ENCODE results near the gene ANXA7. TPM values are rescaled to one million over a fixed set of nuclear protein-coding genes. Genes with fewer than 3 reads are reported as not detected.

The ANXA7 gene
- total RNA-seq, 1 experiment from 2014 or later, result 67.8 TPM

DNA sequence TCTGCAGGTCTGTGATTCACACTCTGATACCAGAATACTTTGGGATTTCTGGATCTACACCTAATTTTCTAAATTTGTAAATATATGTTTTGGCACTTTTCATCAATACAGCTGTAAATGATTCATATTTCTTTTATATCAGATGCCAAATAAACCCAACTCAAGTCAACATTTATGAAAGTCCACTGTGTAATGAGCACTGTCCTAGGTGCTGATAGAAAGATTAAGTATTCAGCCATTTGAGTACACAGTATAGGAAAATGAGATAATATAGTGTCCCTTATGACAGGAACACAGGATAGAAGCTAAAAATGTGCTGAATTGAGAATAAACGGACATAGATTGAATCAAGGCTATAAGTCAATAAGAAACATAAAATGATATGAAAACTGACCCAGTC lies 6.4 kb downstream of the ANXA7 start:
- Mint-ChIP-seq H3K36me3 (0 out of 2 replicates have a peak, but pooled peaks cover 3% of the 10 kb centered on the region), H3K9me3 (no peaks in the 10 kb centered on the region), H3K4me1 (peaks cover 19% of the 10 kb centered on the region), H3K4me3 (no peak overlapping the region), H3K27ac (no peak overlapping the region), H3K27me3 (ENCODE audit: low read depth) (no peaks in the 10 kb centered on the region)
- no peak for DNase-seq (ENCODE audit: low spot score)
- TF ChIP-seq HMGA2 (CRISPR knock-in tag; IDR thresholded peaks at IDR 0.05) (no peak), NR2C2 (CRISPR knock-in tag; IDR thresholded peaks at IDR 0.05) (no peak), ESRRA (CRISPR knock-in tag; IDR thresholded peaks at IDR 0.05; ENCODE audit: borderline replicate concordance) (no peak), SMAD3 (CRISPR knock-in tag; IDR thresholded peaks at IDR 0.05; ENCODE audit: borderline replicate concordance) (no peak), TCF7 (CRISPR knock-in tag; IDR thresholded peaks at IDR 0.05; ENCODE audit: low read depth) (no peak), GRHL2 (CRISPR knock-in tag; IDR thresholded peaks at IDR 0.05; ENCODE audit: insufficient replicate concordance, severe bottlenecking) (no peak), EMX1 (CRISPR knock-in tag; IDR thresholded peaks at IDR 0.05) (no peak), MYBL2 (CRISPR knock-in tag; IDR thresholded peaks at IDR 0.05) (no peak), SOX15 (CRISPR knock-in tag; IDR thresholded peaks at IDR 0.05) (no peak)
- TF ChIP-seq, protein P1, sequence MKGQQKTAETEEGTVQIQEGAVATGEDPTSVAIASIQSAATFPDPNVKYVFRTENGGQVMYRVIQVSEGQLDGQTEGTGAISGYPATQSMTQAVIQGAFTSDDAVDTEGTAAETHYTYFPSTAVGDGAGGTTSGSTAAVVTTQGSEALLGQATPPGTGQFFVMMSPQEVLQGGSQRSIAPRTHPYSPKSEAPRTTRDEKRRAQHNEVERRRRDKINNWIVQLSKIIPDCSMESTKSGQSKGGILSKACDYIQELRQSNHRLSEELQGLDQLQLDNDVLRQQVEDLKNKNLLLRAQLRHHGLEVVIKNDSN (CRISPR knock-in tag; IDR thresholded peaks at IDR 0.05), result no peak
- TF ChIP-seq, protein P2, sequence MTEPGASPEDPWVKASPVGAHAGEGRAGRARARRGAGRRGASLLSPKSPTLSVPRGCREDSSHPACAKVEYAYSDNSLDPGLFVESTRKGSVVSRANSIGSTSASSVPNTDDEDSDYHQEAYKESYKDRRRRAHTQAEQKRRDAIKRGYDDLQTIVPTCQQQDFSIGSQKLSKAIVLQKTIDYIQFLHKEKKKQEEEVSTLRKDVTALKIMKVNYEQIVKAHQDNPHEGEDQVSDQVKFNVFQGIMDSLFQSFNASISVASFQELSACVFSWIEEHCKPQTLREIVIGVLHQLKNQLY (CRISPR knock-in tag; IDR thresholded peaks at IDR 0.05), result no peak
- TF ChIP-seq, protein P3, sequence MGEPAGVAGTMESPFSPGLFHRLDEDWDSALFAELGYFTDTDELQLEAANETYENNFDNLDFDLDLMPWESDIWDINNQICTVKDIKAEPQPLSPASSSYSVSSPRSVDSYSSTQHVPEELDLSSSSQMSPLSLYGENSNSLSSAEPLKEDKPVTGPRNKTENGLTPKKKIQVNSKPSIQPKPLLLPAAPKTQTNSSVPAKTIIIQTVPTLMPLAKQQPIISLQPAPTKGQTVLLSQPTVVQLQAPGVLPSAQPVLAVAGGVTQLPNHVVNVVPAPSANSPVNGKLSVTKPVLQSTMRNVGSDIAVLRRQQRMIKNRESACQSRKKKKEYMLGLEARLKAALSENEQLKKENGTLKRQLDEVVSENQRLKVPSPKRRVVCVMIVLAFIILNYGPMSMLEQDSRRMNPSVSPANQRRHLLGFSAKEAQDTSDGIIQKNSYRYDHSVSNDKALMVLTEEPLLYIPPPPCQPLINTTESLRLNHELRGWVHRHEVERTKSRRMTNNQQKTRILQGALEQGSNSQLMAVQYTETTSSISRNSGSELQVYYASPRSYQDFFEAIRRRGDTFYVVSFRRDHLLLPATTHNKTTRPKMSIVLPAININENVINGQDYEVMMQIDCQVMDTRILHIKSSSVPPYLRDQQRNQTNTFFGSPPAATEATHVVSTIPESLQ (CRISPR knock-in tag; IDR thresholded peaks at IDR 0.05), result no peak
- TF ChIP-seq, protein P4, sequence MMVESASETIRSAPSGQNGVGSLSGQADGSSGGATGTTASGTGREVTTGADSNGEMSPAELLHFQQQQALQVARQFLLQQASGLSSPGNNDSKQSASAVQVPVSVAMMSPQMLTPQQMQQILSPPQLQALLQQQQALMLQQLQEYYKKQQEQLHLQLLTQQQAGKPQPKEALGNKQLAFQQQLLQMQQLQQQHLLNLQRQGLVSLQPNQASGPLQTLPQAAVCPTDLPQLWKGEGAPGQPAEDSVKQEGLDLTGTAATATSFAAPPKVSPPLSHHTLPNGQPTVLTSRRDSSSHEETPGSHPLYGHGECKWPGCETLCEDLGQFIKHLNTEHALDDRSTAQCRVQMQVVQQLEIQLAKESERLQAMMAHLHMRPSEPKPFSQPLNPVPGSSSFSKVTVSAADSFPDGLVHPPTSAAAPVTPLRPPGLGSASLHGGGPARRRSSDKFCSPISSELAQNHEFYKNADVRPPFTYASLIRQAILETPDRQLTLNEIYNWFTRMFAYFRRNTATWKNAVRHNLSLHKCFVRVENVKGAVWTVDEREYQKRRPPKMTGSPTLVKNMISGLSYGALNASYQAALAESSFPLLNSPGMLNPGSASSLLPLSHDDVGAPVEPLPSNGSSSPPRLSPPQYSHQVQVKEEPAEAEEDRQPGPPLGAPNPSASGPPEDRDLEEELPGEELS (CRISPR knock-in tag; IDR thresholded peaks at IDR 0.05), result no peak
- TF ChIP-seq, protein P5, sequence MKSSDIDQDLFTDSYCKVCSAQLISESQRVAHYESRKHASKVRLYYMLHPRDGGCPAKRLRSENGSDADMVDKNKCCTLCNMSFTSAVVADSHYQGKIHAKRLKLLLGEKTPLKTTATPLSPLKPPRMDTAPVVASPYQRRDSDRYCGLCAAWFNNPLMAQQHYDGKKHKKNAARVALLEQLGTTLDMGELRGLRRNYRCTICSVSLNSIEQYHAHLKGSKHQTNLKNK (CRISPR knock-in tag; IDR thresholded peaks at IDR 0.05), result no peak
- TF ChIP-seq, protein P6, sequence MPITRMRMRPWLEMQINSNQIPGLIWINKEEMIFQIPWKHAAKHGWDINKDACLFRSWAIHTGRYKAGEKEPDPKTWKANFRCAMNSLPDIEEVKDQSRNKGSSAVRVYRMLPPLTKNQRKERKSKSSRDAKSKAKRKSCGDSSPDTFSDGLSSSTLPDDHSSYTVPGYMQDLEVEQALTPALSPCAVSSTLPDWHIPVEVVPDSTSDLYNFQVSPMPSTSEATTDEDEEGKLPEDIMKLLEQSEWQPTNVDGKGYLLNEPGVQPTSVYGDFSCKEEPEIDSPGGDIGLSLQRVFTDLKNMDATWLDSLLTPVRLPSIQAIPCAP (CRISPR knock-in tag; IDR thresholded peaks at IDR 0.05), result no peak
- TF ChIP-seq, protein P7, sequence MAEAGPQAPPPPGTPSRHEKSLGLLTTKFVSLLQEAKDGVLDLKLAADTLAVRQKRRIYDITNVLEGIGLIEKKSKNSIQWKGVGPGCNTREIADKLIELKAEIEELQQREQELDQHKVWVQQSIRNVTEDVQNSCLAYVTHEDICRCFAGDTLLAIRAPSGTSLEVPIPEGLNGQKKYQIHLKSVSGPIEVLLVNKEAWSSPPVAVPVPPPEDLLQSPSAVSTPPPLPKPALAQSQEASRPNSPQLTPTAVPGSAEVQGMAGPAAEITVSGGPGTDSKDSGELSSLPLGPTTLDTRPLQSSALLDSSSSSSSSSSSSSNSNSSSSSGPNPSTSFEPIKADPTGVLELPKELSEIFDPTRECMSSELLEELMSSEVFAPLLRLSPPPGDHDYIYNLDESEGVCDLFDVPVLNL (CRISPR knock-in tag; IDR thresholded peaks at IDR 0.05; ENCODE audit: borderline replicate concordance, low read depth), result no peak
- TF ChIP-seq, protein P8, sequence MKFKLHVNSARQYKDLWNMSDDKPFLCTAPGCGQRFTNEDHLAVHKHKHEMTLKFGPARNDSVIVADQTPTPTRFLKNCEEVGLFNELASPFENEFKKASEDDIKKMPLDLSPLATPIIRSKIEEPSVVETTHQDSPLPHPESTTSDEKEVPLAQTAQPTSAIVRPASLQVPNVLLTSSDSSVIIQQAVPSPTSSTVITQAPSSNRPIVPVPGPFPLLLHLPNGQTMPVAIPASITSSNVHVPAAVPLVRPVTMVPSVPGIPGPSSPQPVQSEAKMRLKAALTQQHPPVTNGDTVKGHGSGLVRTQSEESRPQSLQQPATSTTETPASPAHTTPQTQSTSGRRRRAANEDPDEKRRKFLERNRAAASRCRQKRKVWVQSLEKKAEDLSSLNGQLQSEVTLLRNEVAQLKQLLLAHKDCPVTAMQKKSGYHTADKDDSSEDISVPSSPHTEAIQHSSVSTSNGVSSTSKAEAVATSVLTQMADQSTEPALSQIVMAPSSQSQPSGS (CRISPR knock-in tag; IDR thresholded peaks at IDR 0.05; ENCODE audit: borderline replicate concordance, low read depth), result no peak
- ChIA-PET POLR2A (no interaction called here), CTCF (interaction anchor here (2.1 kb wide), 1 partner anchor 10 kb away, joined by 11 read pairs; no protein-coding TSS in a partner anchor)
- ATAC-seq, result no peak

Measured in WTC11 (cell line).